SK-N-SH (cell line): ENCODE results near the gene GAB2. TPM values are rescaled to one million over a fixed set of nuclear protein-coding genes. Genes with fewer than 3 reads are reported as not detected.

ENCODE experiments used
- CTCF ChIA-PET: fragments of 300-600, 350-600 bp; formaldehyde crosslinking; extraction: SDS; loops from one replicate; lab custom pipeline; 2021; lab: Yijun Ruan, JAX
- POLR2A ChIA-PET: fragments of 350-600 bp; sonication (Branson Sonifier 250); formaldehyde crosslinking; extraction: SDS; loops from one replicate; lab custom pipeline; 2020; ENCODE audit warnings: antibody characterized with exemption, inconsistent platforms; lab: Yijun Ruan, JAX
- DNase-seq: peaks from one replicate; pipeline ENCODE4 v3.0.0; 2012
- H2AFZ ChIP-seq: fragments of 200-600 bp; sonication (generic); 2 replicates; pipeline ENCODE4 v1.8.1; 2016; ENCODE audit warnings: antibody characterized with exemption, mild to moderate bottlenecking, low read depth
- H3F3A ChIP-seq: fragments of 200-600 bp; sonication (generic); replicated peaks from 2 replicates; pipeline ENCODE3; 2016; ENCODE audit warnings: antibody characterized with exemption, mild to moderate bottlenecking; ENCODE audit not compliant: insufficient read depth
- H3K27ac ChIP-seq, 2 experiments: fragments of 200-500 bp in 1 of 2; fragments of 200-600 bp in 1 of 2; sonication (Bioruptor generic) in 1 of 2; sonication (generic), shearing (Covaris generic) in 1 of 2; 2 replicates each; pipeline versions ENCODE4 v1.5.1 to v1.6.1; 2014 to 2016; ENCODE audit warnings: low read depth in 2 of 2, inconsistent platforms in 1 of 2, low read length in 1 of 2, mild to moderate bottlenecking in 1 of 2, mixed read lengths in 1 of 2
- H3K27me3 ChIP-seq: fragments of 200-600 bp; sonication (generic), shearing (Covaris generic); 2 replicates; pipeline ENCODE4 v1.6.1; 2016; ENCODE audit warnings: mixed run types; ENCODE audit not compliant: insufficient read depth
- H3K36me3 ChIP-seq, 2 experiments: fragments of 200-500 bp in 1 of 2; fragments of 200-600 bp in 1 of 2; sonication (Bioruptor generic) in 1 of 2; sonication (generic) in 1 of 2; replicated peaks in 1 of 2; 2 replicates each; pipeline versions ENCODE3 to v1.5.1; 2014 to 2016; ENCODE audit warnings: low read length in 1 of 2, mild to moderate bottlenecking in 1 of 2; ENCODE audit not compliant: insufficient read depth in 2 of 2, control insufficient read depth in 1 of 2
- H3K4me1 ChIP-seq, 2 experiments: fragments of 200-500 bp in 1 of 2; fragments of 200-600 bp in 1 of 2; sonication (Bioruptor generic) in 1 of 2; sonication (generic), shearing (Covaris generic) in 1 of 2; 2 replicates each; pipeline versions ENCODE4 v1.5.1 to v1.6.1; 2014 to 2016; ENCODE audit warnings: low read depth in 1 of 2, low read length in 1 of 2, mixed run types in 1 of 2; ENCODE audit not compliant: insufficient read depth in 2 of 2, control insufficient read depth in 1 of 2
- H3K4me2 ChIP-seq: fragments of 200-600 bp; sonication (generic), shearing (Covaris generic); 2 replicates; pipeline ENCODE4 v1.6.1; 2017; ENCODE audit warnings: mixed run types
- H3K4me3 ChIP-seq, 2 experiments: fragments of 200-500 bp in 1 of 2; fragments of 200-600 bp in 1 of 2; sonication (Bioruptor generic) in 1 of 2; sonication (generic), shearing (Covaris generic) in 1 of 2; 2 replicates each; pipeline versions ENCODE4 v1.5.1 to v1.8.1; 2014 to 2016; ENCODE audit warnings: low read depth in 2 of 2, inconsistent platforms in 1 of 2, low read length in 1 of 2, mild to moderate bottlenecking in 1 of 2, mixed read lengths in 1 of 2, moderate library complexity in 1 of 2
- H3K79me2 ChIP-seq: fragments of 200-600 bp; sonication (generic); 2 replicates; pipeline ENCODE4 v1.8.1; 2017; ENCODE audit warnings: mild to moderate bottlenecking; ENCODE audit not compliant: insufficient read depth
- H3K9ac ChIP-seq: fragments of 200-600 bp; sonication (generic); 2 replicates; pipeline ENCODE4 v1.6.1; 2017; ENCODE audit warnings: mixed run types
- H3K9me2 ChIP-seq: fragments of 200-600 bp; sonication (generic); 2 replicates; pipeline ENCODE4 v1.6.1; 2017; ENCODE audit warnings: mixed run types
- H3K9me3 ChIP-seq: fragments of 200-600 bp; sonication (generic); 2 replicates; pipeline ENCODE4 v1.6.1; 2017; ENCODE audit warnings: mixed run types, mild to moderate bottlenecking, moderate library complexity
- H4K20me1 ChIP-seq: fragments of 200-600 bp; sonication (generic); 2 replicates; pipeline ENCODE4 v1.6.1; 2017; ENCODE audit warnings: mild to moderate bottlenecking, mixed run types; ENCODE audit not compliant: insufficient read depth
- ELF1 ChIP-seq: IDR thresholded peaks from 2 replicates; pipeline ENCODE4 v1.4.0; 2012
- EZH2phosphoT487 ChIP-seq: fragments of 200-600 bp; sonication (generic); IDR thresholded peaks from 2 replicates; pipeline ENCODE4 v1.6.1; 2017; ENCODE audit warnings: low read depth, mixed run types, mild to moderate bottlenecking, antibody characterized with exemption, moderate library complexity, borderline replicate concordance
- FOXJ3 ChIP-seq: sonication (generic); formaldehyde crosslinking; IDR thresholded peaks from 2 replicates; pipeline ENCODE4 v1.5.1; 2020; ENCODE audit warnings: mild to moderate bottlenecking, missing genetic modification reagents
- GABPA ChIP-seq: IDR thresholded peaks from 2 replicates; pipeline ENCODE4 v1.4.0; 2012; ENCODE audit warnings: low read depth, mild to moderate bottlenecking
- MEF2A ChIP-seq: IDR thresholded peaks from 2 replicates; pipeline ENCODE4 v1.4.0; 2012; ENCODE audit warnings: low read depth, borderline replicate concordance
- NFIC ChIP-seq: IDR thresholded peaks from 2 replicates; pipeline ENCODE4 v1.4.0; 2012; ENCODE audit warnings: borderline replicate concordance
- NRF1 ChIP-seq: IDR thresholded peaks from 2 replicates; pipeline ENCODE4 v1.6.1; 2012; ENCODE audit warnings: low read depth, mild to moderate bottlenecking, low read length
- RCOR1 ChIP-seq: fragments of 150-350 bp; IDR thresholded peaks from 2 replicates; pipeline ENCODE4 v1.6.1; 2017; ENCODE audit warnings: antibody characterized with exemption, low read length
- WGBS: methylation state at CpG from one replicate; pipeline ENCODE4 v1.1.6; 2017; ENCODE audit warnings: low lambda C conversion rate; 5-methylcytosine and 5-hydroxymethylcytosine counted together
- polyA plus RNA-seq, 3 experiments: library from polyadenylated mRNA; depleted of rRNA; stranded (reverse); fragments of >200 nt; gene quantifications; 2 replicates each; pipeline ENCODE4 v1.2.3, GENCODE V29; 2012
- TF ChIP-seq, protein P1 (sequence below): IDR thresholded peaks from 2 replicates; pipeline ENCODE4 v1.4.0; 2012; ENCODE audit warnings: low read depth, borderline replicate concordance
- TF ChIP-seq, protein P2 (sequence below): IDR thresholded peaks from 2 replicates; pipeline ENCODE4; 2012
- TF ChIP-seq, protein P3 (sequence below): IDR thresholded peaks from 2 replicates; pipeline ENCODE4 v1.4.0; 2012; ENCODE audit warnings: low read depth, borderline replicate concordance
- TF ChIP-seq, protein P4 (sequence below): fragments of 200-600 bp; sonication (generic); IDR thresholded peaks from 2 replicates; pipeline ENCODE4 v1.6.1; 2017; ENCODE audit warnings: antibody characterized with exemption, mild to moderate bottlenecking, moderate library complexity

Gene GAB2
- polyA plus RNA-seq, 1 of the 3 experiments (the other 2 are of a cell fraction) = 5.6 TPM

DNA sequence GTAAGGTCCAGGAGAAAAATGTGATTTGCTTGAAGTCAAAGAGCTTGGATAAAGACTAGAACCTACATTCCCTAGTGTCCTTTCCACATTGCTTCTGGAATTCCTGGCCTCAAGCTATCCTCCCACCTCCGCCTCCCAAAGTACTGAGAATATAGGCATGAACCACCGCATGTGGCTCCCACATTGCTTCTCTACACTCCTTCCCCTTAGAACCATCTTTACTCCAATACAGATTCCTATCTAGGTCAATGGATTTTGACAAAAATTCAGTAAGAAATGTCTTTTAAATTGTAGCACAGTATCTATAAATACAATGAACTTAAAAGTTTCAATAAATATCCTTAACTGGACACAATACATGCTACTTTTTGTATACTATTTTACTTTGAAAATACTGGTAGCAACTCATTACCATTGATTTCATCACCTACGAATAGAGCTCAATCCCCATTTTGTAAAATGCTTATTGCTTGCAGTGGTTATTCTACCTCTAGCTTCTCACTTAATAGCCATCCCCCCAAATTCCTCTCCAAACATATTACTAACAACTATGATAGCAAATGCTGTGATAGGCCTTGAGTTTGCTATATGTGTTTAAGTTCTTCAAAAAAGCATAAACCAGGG, 53.4 kb downstream of the GAB2 start:
- no peak overlapping the region for H3K4me2 ChIP-seq
- no peak overlapping the region; a peak in 1 of 4 replicates for H3K27ac ChIP-seq
- WGBS = 96% methylated on average over 3 of the region's 3 CpGs
- no peak overlapping the region for H3K9ac ChIP-seq
- H3K4me1 ChIP-seq = peaks cover 10 to 11% of the 10 kb centered on the region in 2 experiments; a peak in 3 of 4 replicates
- ChIA-PET CTCF (interaction anchor here (1.3 to 1.7 kb wide), 2 partner anchors 13 to 22 kb away, joined by 3 to 4 read pairs; no protein-coding TSS in a partner anchor), POLR2A (no interaction called here)
- H3K27me3 ChIP-seq = no peaks in the 10 kb centered on the region
- no peaks in the 10 kb centered on the region for H3K9me2 ChIP-seq
- peaks cover 5% of the 10 kb centered on the region; the same call in 1 of the 2 replicates for H4K20me1 ChIP-seq
- no peak overlapping the region for H2AFZ ChIP-seq
- no peaks in the 10 kb centered on the region for H3K36me3 ChIP-seq
- H3K9me3 ChIP-seq = no peaks in the 10 kb centered on the region
- no peak overlapping the region for H3K4me3 ChIP-seq
- no peaks in the 10 kb centered on the region for H3F3A ChIP-seq
- no peak for DNase-seq
- TF ChIP-seq NRF1 (no peak), ELF1 (no peak), MEF2A (no peak), GABPA (no peak), EZH2phosphoT487 (no peak), NFIC (no peak), FOXJ3 (no peak), RCOR1 (no peak)
- TF ChIP-seq, protein P1, sequence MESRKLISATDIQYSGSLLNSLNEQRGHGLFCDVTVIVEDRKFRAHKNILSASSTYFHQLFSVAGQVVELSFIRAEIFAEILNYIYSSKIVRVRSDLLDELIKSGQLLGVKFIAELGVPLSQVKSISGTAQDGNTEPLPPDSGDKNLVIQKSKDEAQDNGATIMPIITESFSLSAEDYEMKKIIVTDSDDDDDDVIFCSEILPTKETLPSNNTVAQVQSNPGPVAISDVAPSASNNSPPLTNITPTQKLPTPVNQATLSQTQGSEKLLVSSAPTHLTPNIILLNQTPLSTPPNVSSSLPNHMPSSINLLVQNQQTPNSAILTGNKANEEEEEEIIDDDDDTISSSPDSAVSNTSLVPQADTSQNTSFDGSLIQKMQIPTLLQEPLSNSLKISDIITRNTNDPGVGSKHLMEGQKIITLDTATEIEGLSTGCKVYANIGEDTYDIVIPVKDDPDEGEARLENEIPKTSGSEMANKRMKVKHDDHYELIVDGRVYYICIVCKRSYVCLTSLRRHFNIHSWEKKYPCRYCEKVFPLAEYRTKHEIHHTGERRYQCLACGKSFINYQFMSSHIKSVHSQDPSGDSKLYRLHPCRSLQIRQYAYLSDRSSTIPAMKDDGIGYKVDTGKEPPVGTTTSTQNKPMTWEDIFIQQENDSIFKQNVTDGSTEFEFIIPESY = no peak
- TF ChIP-seq, protein P2, sequence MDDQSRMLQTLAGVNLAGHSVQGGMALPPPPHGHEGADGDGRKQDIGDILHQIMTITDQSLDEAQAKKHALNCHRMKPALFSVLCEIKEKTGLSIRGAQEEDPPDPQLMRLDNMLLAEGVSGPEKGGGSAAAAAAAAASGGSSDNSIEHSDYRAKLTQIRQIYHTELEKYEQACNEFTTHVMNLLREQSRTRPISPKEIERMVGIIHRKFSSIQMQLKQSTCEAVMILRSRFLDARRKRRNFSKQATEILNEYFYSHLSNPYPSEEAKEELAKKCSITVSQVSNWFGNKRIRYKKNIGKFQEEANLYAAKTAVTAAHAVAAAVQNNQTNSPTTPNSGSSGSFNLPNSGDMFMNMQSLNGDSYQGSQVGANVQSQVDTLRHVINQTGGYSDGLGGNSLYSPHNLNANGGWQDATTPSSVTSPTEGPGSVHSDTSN = no peak
- TF ChIP-seq, protein P3, sequence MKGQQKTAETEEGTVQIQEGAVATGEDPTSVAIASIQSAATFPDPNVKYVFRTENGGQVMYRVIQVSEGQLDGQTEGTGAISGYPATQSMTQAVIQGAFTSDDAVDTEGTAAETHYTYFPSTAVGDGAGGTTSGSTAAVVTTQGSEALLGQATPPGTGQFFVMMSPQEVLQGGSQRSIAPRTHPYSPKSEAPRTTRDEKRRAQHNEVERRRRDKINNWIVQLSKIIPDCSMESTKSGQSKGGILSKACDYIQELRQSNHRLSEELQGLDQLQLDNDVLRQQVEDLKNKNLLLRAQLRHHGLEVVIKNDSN = no peak
- TF ChIP-seq, protein P4, sequence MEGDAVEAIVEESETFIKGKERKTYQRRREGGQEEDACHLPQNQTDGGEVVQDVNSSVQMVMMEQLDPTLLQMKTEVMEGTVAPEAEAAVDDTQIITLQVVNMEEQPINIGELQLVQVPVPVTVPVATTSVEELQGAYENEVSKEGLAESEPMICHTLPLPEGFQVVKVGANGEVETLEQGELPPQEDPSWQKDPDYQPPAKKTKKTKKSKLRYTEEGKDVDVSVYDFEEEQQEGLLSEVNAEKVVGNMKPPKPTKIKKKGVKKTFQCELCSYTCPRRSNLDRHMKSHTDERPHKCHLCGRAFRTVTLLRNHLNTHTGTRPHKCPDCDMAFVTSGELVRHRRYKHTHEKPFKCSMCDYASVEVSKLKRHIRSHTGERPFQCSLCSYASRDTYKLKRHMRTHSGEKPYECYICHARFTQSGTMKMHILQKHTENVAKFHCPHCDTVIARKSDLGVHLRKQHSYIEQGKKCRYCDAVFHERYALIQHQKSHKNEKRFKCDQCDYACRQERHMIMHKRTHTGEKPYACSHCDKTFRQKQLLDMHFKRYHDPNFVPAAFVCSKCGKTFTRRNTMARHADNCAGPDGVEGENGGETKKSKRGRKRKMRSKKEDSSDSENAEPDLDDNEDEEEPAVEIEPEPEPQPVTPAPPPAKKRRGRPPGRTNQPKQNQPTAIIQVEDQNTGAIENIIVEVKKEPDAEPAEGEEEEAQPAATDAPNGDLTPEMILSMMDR = no peak
- peaks cover 7% of the 10 kb centered on the region; the same call in 1 of the 2 replicates for H3K79me2 ChIP-seq
